GM21576 (cell line): ENCODE results near the gene PCDHA1.

ENCODE experiments used
- ATAC-seq: cut with Tn5 transposase; IDR thresholded peaks from one replicate; pipeline ENCODE4 v1.9.1; 2021; ENCODE audit warnings: mild to moderate bottlenecking, moderate library complexity; ENCODE audit not compliant: unreplicated experiment

The PCDHA1 gene

GRCh38 chr5:140916325-140916724 lies 130.4 kb downstream of the PCDHA1 start:
- ATAC-seq, result no peak

GRCh38 chr5:140923601-140924000 lies 137.7 kb downstream of the PCDHA1 start:
- ATAC-seq, result no peak

GRCh38 chr5:140925806-140926442 lies 140.0 kb downstream of the PCDHA1 start, which contains the start of gene PCDHAC1:
Gene PCDHAC1, plus strand, starts transcription at chr5:140926299. Its CDS starts 594 bp downstream, at chr5:140926893.
- no peak for ATAC-seq

- no peak for ATAC-seq
Measured at GRCh38 chr5:140926443-140927227, 140.7 kb downstream of the PCDHA1 start.

- no peak for ATAC-seq
Measured at GRCh38 chr5:140927228-140927573, 141.3 kb downstream of the PCDHA1 start.

- ATAC-seq, result no peak
Measured at GRCh38 chr5:140934964-140935606, 149.1 kb downstream of the PCDHA1 start.

- ATAC-seq, result no peak
Measured at GRCh38 chr5:140946578-140946977, 160.6 kb downstream of the PCDHA1 start.

- no peak for ATAC-seq
Measured at GRCh38 chr5:140951636-140952035, 165.7 kb downstream of the PCDHA1 start.

GRCh38 chr5:140953234-140953633 lies 167.3 kb downstream of the PCDHA1 start:
- no peak for ATAC-seq

GRCh38 chr5:140962190-140962589 lies 176.2 kb downstream of the PCDHA1 start:
- no peak for ATAC-seq

- ATAC-seq, result no peak
Measured at GRCh38 chr5:140964356-140964755, 178.4 kb downstream of the PCDHA1 start.

- ATAC-seq, result no peak
Measured at GRCh38 chr5:140965905-140966292, 180.0 kb downstream of the PCDHA1 start.

- ATAC-seq, result no peak
Measured at GRCh38 chr5:140966293-140967225, 180.6 kb downstream of the PCDHA1 start, which contains the start of gene PCDHAC2. Gene PCDHAC2, plus strand, starts transcription at chr5:140966476. Its CDS starts 291 bp downstream, at chr5:140966767.

- ATAC-seq, result no peak
Measured at GRCh38 chr5:140967226-140967893, 181.4 kb downstream of the PCDHA1 start.

GRCh38 chr5:140969880-140970279 lies 183.9 kb downstream of the PCDHA1 start:
- ATAC-seq, result no peak

- ATAC-seq, result no peak
Measured at GRCh38 chr5:140973550-140973949, 187.6 kb downstream of the PCDHA1 start.

GRCh38 chr5:140977003-140977402 lies 191.1 kb downstream of the PCDHA1 start:
- no peak for ATAC-seq

- no peak for ATAC-seq
Measured at GRCh38 chr5:140978260-140978659, 192.3 kb downstream of the PCDHA1 start.

GRCh38 chr5:140978983-140979382 lies 193.0 kb downstream of the PCDHA1 start:
- no peak for ATAC-seq

GRCh38 chr5:140982083-140982716 lies 196.3 kb downstream of the PCDHA1 start:
- ATAC-seq, result no peak
